Subcutaneous abdominal adipose tissue (tissue), 5 donors: ENCODE measurements around the gene KCNA4.
A peak's percentile ranks its signal among the peaks of the same experiment; 100 is the strongest.
"Not testable (repeated sequence)": the region's sequence is repeated elsewhere in the genome, so short reads cannot be mapped to it uniquely, and the experiment has no call there.

ENCODE experiments used
- H3K27ac ChIP-seq: one replicate; pipeline ENCODE4 v1.7.0; 2013; ENCODE audit warnings: low read depth, mild to moderate bottlenecking, inconsistent platforms, low read length, moderate library complexity
- H3K27me3 ChIP-seq, 5 donors: one replicate each; pipeline ENCODE4 v1.7.0; 2013; ENCODE audit warnings: low read length in 5 of 5, inconsistent platforms in 1 of 5; ENCODE audit not compliant: control insufficient read depth in 5 of 5, insufficient read depth in 4 of 5
- H3K36me3 ChIP-seq, 5 donors: one replicate each; pipeline ENCODE4 v1.7.0; 2013; ENCODE audit warnings: low read length in 5 of 5; ENCODE audit not compliant: control insufficient read depth in 5 of 5, insufficient read depth in 5 of 5
- H3K4me1 ChIP-seq, 5 donors: one replicate each; pipeline ENCODE4 v1.7.0; 2013; ENCODE audit warnings: low read length in 5 of 5, mild to moderate bottlenecking in 3 of 5, moderate library complexity in 1 of 5; ENCODE audit not compliant: control insufficient read depth in 5 of 5, insufficient read depth in 5 of 5
- H3K4me3 ChIP-seq, 5 donors: one replicate each; pipeline ENCODE4 v1.7.0; 2013; ENCODE audit warnings: low read length in 5 of 5, low read depth in 1 of 5
- H3K9ac ChIP-seq, 5 donors: one replicate each; pipeline ENCODE4 v1.7.0; 2013; ENCODE audit warnings: low read length in 5 of 5, mild to moderate bottlenecking in 4 of 5, moderate library complexity in 3 of 5
- H3K9me3 ChIP-seq, 5 donors: one replicate each; pipeline ENCODE4 v1.7.0; 2013; ENCODE audit warnings: low read length in 5 of 5; ENCODE audit not compliant: control insufficient read depth in 5 of 5
- donor health status: healthy.
- donor health status: healthy.
- donor health status: healthy.
- donor health status: healthy.
- donor health status: healthy.

KCNA4 gene

GRCh38 chr11:30016588-30017363, at the start of gene KCNA4:
Gene KCNA4 (minus strand): TSS chr11:30017030. CDS start chr11:30012678, 4,352 bp downstream.
- peak within 1 kb of the TSS in 1 of 5 donors; percentile 53 for H3K9ac ChIP-seq
- peaks cover 2 to 16% (median 7%) of the 10 kb centered on the region in 5 donors for H3K27me3 ChIP-seq
- peaks cover 0 to 26% (median 22%) of the 10 kb centered on the region in 5 donors for H3K4me1 ChIP-seq
- no peak within 1 kb of the TSS for H3K27ac ChIP-seq
- peaks cover 0 to 3% (median 0%) of the 10 kb centered on the region in 5 donors for H3K36me3 ChIP-seq
- H3K9me3 ChIP-seq: peaks cover 0 to 2% (median 0%) of the 10 kb centered on the region in 5 donors
- H3K4me3 ChIP-seq: peak within 1 kb of the TSS; percentile 40 to 82 (median 61)

GRCh38 chr11:30062103-30062502, 45.3 kb upstream of the KCNA4 start:
- Histone ChIP-seq H3K36me3 (no peaks in the 10 kb centered on the region), H3K9me3 (peaks cover 2 to 19% (median 6%) of the 10 kb centered on the region in 5 donors), H3K27ac (no peak overlapping the region), H3K4me3 (no peak overlapping the region), H3K27me3 (no peaks in the 10 kb centered on the region), H3K4me1 (no peaks in the 10 kb centered on the region), H3K9ac (no peak overlapping the region)

GRCh38 chr11:30059172-30059815, 42.5 kb upstream of the KCNA4 start:
- no peak overlapping the region for H3K4me3 ChIP-seq
- H3K9ac ChIP-seq: no peak overlapping the region
- H3K9me3 ChIP-seq: peaks cover 2 to 19% (median 6%) of the 10 kb centered on the region in 5 donors
- no peak overlapping the region for H3K27ac ChIP-seq
- no peaks in the 10 kb centered on the region for H3K4me1 ChIP-seq
- H3K27me3 ChIP-seq: no peaks in the 10 kb centered on the region
- no peaks in the 10 kb centered on the region for H3K36me3 ChIP-seq

- Histone ChIP-seq H3K9me3 (no peaks in the 10 kb centered on the region), H3K4me3 (no peak overlapping the region), H3K4me1 (no peaks in the 10 kb centered on the region), H3K27me3 (no peaks in the 10 kb centered on the region), H3K27ac (no peak overlapping the region), H3K9ac (no peak overlapping the region), H3K36me3 (no peaks in the 10 kb centered on the region)
Measured at GRCh38 chr11:30049214-30049613, 32.4 kb upstream of the KCNA4 start.

GRCh38 chr11:30046578-30046945, 29.7 kb upstream of the KCNA4 start:
- H3K4me1 ChIP-seq: no peaks in the 10 kb centered on the region
- no peak overlapping the region for H3K4me3 ChIP-seq
- H3K27me3 ChIP-seq: no peaks in the 10 kb centered on the region
- no peak overlapping the region for H3K9ac ChIP-seq
- no peak overlapping the region for H3K27ac ChIP-seq
- no peaks in the 10 kb centered on the region for H3K9me3 ChIP-seq
- H3K36me3 ChIP-seq: no peaks in the 10 kb centered on the region

- H3K4me3 ChIP-seq: no peak overlapping the region
- no peak overlapping the region for H3K9ac ChIP-seq
- no peaks in the 10 kb centered on the region for H3K36me3 ChIP-seq
- H3K27me3 ChIP-seq: no peaks in the 10 kb centered on the region
- H3K9me3 ChIP-seq: no peaks in the 10 kb centered on the region
- no peak overlapping the region for H3K27ac ChIP-seq
- no peaks in the 10 kb centered on the region for H3K4me1 ChIP-seq
Measured at GRCh38 chr11:30045921-30046577, 29.2 kb upstream of the KCNA4 start.

- H3K4me1 ChIP-seq: no peaks in the 10 kb centered on the region
- H3K4me3 ChIP-seq: no peak overlapping the region
- no peaks in the 10 kb centered on the region for H3K9me3 ChIP-seq
- H3K36me3 ChIP-seq: no peaks in the 10 kb centered on the region
- H3K9ac ChIP-seq: no peak overlapping the region
- no peak overlapping the region for H3K27ac ChIP-seq
- H3K27me3 ChIP-seq: no peaks in the 10 kb centered on the region
Measured at GRCh38 chr11:30045144-30045543, 28.3 kb upstream of the KCNA4 start.

GRCh38 chr11:30041171-30041570, 24.3 kb upstream of the KCNA4 start:
- Histone ChIP-seq H3K9ac (no peak overlapping the region), H3K27me3 (no peaks in the 10 kb centered on the region), H3K4me1 (no peaks in the 10 kb centered on the region), H3K36me3 (no peaks in the 10 kb centered on the region), H3K9me3 (no peaks in the 10 kb centered on the region), H3K27ac (no peak overlapping the region), H3K4me3 (no peak overlapping the region)

GRCh38 chr11:30034746-30035145, 17.9 kb upstream of the KCNA4 start:
- not testable (repeated sequence) for H3K9ac ChIP-seq, H3K27ac ChIP-seq, H3K9me3 ChIP-seq, H3K27me3 ChIP-seq, H3K4me1 ChIP-seq, H3K36me3 ChIP-seq, H3K4me3 ChIP-seq

GRCh38 chr11:30034166-30034565, 17.3 kb upstream of the KCNA4 start:
- H3K4me1 ChIP-seq, H3K9ac ChIP-seq, H3K27me3 ChIP-seq, H3K36me3 ChIP-seq, H3K4me3 ChIP-seq, H3K27ac ChIP-seq, H3K9me3 ChIP-seq: not testable (repeated sequence)
